Transverse colon (tissue), 4 donors: ENCODE data around the gene ALS2. TPM values are rescaled to one million over a fixed set of nuclear protein-coding genes. Genes with fewer than 3 reads are reported as not detected.

Experiments used
- DNase-seq: peaks from one replicate; pipeline ENCODE4 v3.0.0-alpha.2; 2019
- H3K27ac ChIP-seq, 4 donors: fragments of 200-600 bp; sonication (generic); 2 replicates each; pipeline ENCODE4 v1.5.1; 2016 to 2018; ENCODE audit warnings: inconsistent platforms in 4 of 4
- H3K27me3 ChIP-seq: fragments of 200-600 bp; sonication (generic); 2 replicates; pipeline ENCODE4 v1.5.1; 2017; ENCODE audit warnings: inconsistent platforms
- H3K36me3 ChIP-seq, 4 donors: fragments of 200-600 bp; sonication (generic); 2 replicates each; pipeline ENCODE4 v1.5.1; 2017 to 2019; ENCODE audit warnings: inconsistent platforms in 4 of 4
- H3K4me1 ChIP-seq, 4 donors: fragments of 200-600 bp; sonication (generic); 2 replicates each; pipeline ENCODE4 v1.5.1; 2017 to 2020; ENCODE audit warnings: inconsistent platforms in 4 of 4
- H3K4me3 ChIP-seq, 4 donors: fragments of 200-600 bp; sonication (generic); 1 replicate in 1 of 4; 2 replicates in 3 of 4; pipeline versions ENCODE4 v1.5.1 to v1.6.1; 2017 to 2019; ENCODE audit warnings: inconsistent platforms in 4 of 4
- H3K9me3 ChIP-seq, 2 donors: fragments of 200-600 bp; sonication (generic); 2 replicates each; pipeline ENCODE4 v1.5.1; 2017 to 2019; ENCODE audit warnings: inconsistent platforms in 2 of 2
- CTCF ChIP-seq, 5 experiments: fragments of 200-600 bp in 3 of 5; fragments of 450-650 bp in 2 of 5; sonication (generic) in 3 of 5; IDR thresholded peaks; 1 replicate in 2 of 5; 2 replicates in 3 of 5; pipeline ENCODE4 v1.5.1; 2016 to 2017; ENCODE audit warnings: antibody characterized with exemption in 5 of 5, inconsistent platforms in 3 of 5, mild to moderate bottlenecking in 2 of 5, moderate library complexity in 1 of 5
- EP300 ChIP-seq: sonication (generic); formaldehyde crosslinking; IDR thresholded peaks from one replicate; pipeline ENCODE4 v1.6.1; 2017; ENCODE audit warnings: antibody characterized with exemption, low read depth
- POLR2A ChIP-seq: fragments of 450-650 bp; IDR thresholded peaks from one replicate; pipeline ENCODE4 v1.6.1; 2016; ENCODE audit warnings: antibody characterized with exemption, mild to moderate bottlenecking, moderate library complexity
- POLR2AphosphoS5 ChIP-seq, 3 donors: sonication (generic); formaldehyde crosslinking; IDR thresholded peaks; one replicate each; pipeline ENCODE4 v1.6.1; 2016; ENCODE audit warnings: antibody characterized with exemption in 3 of 3
- WGBS, 2 donors: methylation state at CpG; one replicate each; pipeline ENCODE4 v1.1.5; 2018; ENCODE audit warnings: low coverage in 1 of 2; 5-methylcytosine and 5-hydroxymethylcytosine counted together
- in situ Hi-C, 4 donors: fragments of 200-750 bp; cut with MboI; loops; one replicate each; pipeline versions ENCODE4 v1.15.0 to v1.15.1; 2017; ENCODE audit warnings: low sequenced_read_pairs in 3 of 4, low pct_ligation_motif_present in 1 of 4, low pct_unique_long_range_greater_than_20kb in 1 of 4
- intact Hi-C: fragments of 100-400 bp; cut with DNase I; formaldehyde crosslinking; loops from one replicate; pipeline ENCODE4 v1.15.1; 2023; ENCODE audit warnings: low total_unique reads
- total RNA-seq, 4 donors: library from RNA; depleted of rRNA; stranded (reverse); fragments of >200 nt; gene quantifications; one replicate each; pipeline ENCODE4 v1.1.0, GENCODE V29; 2016

The ALS2 gene
- total RNA-seq, 4 donors from 2014 or later = 7.9 to 61.1 (median 8.9) TPM

GRCh38 chr2:201758873-201759272 is 21.9 kb downstream of the ALS2 start:
- Histone ChIP-seq H3K9me3 (no peaks in the 10 kb centered on the region), H3K36me3 (peaks cover 0 to 6% (median 0%) of the 10 kb centered on the region in 4 donors), H3K4me3 (no peak overlapping the region), H3K27ac (no peak overlapping the region), H3K27me3 (no peaks in the 10 kb centered on the region), H3K4me1 (peaks cover 0 to 14% (median 1%) of the 10 kb centered on the region in 4 donors)
- no peak for DNase-seq
- in situ Hi-C loops (no loop called here), intact Hi-C loops (no loop called here)
- 60 to 62% methylated on average over 3 of the region's 3 CpGs for WGBS, 2 donors
- TF ChIP-seq POLR2A (no peak), EP300 (no peak), POLR2AphosphoS5 (IDR thresholded peaks at IDR 0.05) (no peak), CTCF (IDR thresholded peaks at IDR 0.05) (no peak)

GRCh38 chr2:201758234-201758633 is 22.5 kb downstream of the ALS2 start:
- intact Hi-C loops (no loop called here), in situ Hi-C loops (no loop called here)
- TF ChIP-seq EP300 (no peak), POLR2A (no peak), CTCF (IDR thresholded peaks at IDR 0.05) (no peak), POLR2AphosphoS5 (IDR thresholded peaks at IDR 0.05) (no peak)
- Histone ChIP-seq H3K4me3 (no peak overlapping the region), H3K4me1 (peaks cover 0 to 14% (median 1%) of the 10 kb centered on the region in 4 donors), H3K9me3 (no peaks in the 10 kb centered on the region), H3K27me3 (no peaks in the 10 kb centered on the region), H3K36me3 (peaks cover 0 to 6% (median 0%) of the 10 kb centered on the region in 4 donors), H3K27ac (no peak overlapping the region)
- no peak for DNase-seq
- WGBS, 2 donors = 0 to 46% methylated on average over 1 of the region's 1 CpG

- no peaks in the 10 kb centered on the region for H3K9me3 ChIP-seq
- no peak overlapping the region for H3K27ac ChIP-seq
- H3K27me3 ChIP-seq = no peaks in the 10 kb centered on the region
- in situ Hi-C loops (no loop called here), intact Hi-C loops (no loop called here)
- TF ChIP-seq POLR2AphosphoS5 (IDR thresholded peaks at IDR 0.05) = no peak
- TF ChIP-seq EP300 = no peak
- TF ChIP-seq CTCF (IDR thresholded peaks at IDR 0.05) = no peak
- TF ChIP-seq POLR2A = no peak
- H3K4me3 ChIP-seq = no peak overlapping the region
- peaks cover 0 to 14% (median 1%) of the 10 kb centered on the region in 4 donors for H3K4me1 ChIP-seq
- DNase-seq = no peak
- H3K36me3 ChIP-seq = peaks cover 0 to 6% (median 0%) of the 10 kb centered on the region in 4 donors
- WGBS, 2 donors = 93 to 95% methylated on average over 6 of the region's 6 CpGs
These were observed 25.9 kb downstream of the ALS2 start for GRCh38 chr2:201754717-201755415.

- no peak for DNase-seq
- Histone ChIP-seq H3K27me3 (no peaks in the 10 kb centered on the region), H3K4me1 (no peaks in the 10 kb centered on the region), H3K36me3 (peaks cover 0 to 3% (median 1%) of the 10 kb centered on the region in 4 donors), H3K9me3 (no peaks in the 10 kb centered on the region), H3K27ac (no peak overlapping the region), H3K4me3 (no peak overlapping the region)
- in situ Hi-C loops (no loop called here), intact Hi-C loops (no loop called here)
- TF ChIP-seq POLR2A = no peak
- TF ChIP-seq CTCF (IDR thresholded peaks at IDR 0.05) = no peak
- TF ChIP-seq POLR2AphosphoS5 (IDR thresholded peaks at IDR 0.05) = no peak
- TF ChIP-seq EP300 = no peak
- 94 to 97% methylated on average over 5 of the region's 5 CpGs for WGBS, 2 donors
These were observed 29.2 kb downstream of the ALS2 start for GRCh38 chr2:201751566-201751965.
